HG02943 (cell line): Measurements from ENCODE around the gene LRRC37A2.
"Not testable (repeated sequence)": the region's sequence is repeated elsewhere in the genome, so short reads cannot be mapped to it uniquely, and the experiment has no call there.

Experiments
- ATAC-seq: cut with Tn5 transposase; IDR thresholded peaks from one replicate; pipeline ENCODE4 v1.9.1; 2021; ENCODE audit warnings: mild to moderate bottlenecking, low read depth, moderate library complexity; ENCODE audit not compliant: unreplicated experiment

Gene LRRC37A2

DNA sequence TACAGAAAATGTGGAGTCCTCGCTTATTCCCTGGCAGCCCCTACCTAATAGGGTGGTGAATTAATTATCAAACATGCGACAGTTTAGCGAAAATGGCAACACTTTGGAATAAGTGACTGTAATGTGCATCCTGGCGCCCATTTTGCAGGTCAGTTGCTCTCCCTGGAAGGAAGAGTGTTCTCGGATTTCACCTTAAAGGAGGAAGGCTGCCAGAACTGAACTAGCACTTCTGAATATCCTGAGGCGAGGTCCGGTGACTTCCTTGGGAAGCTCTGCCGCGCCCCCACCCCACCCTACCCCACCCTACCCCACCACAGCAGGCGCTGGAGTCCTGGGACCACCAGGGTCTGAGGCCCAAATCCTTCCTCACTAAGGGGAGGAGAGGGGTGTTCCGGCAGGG, at the start of gene LRRC37A2:
LRRC37A2 (plus strand) TSS at position 301 of the 400 bp plus-strand sequence. CDS start 245 bp downstream, outside the sequence.
- ATAC-seq, result not testable (repeated sequence)

GRCh38 chr17:46467618-46468017, 44.6 kb upstream of the LRRC37A2 start:
- ATAC-seq, result not testable (repeated sequence)

DNA sequence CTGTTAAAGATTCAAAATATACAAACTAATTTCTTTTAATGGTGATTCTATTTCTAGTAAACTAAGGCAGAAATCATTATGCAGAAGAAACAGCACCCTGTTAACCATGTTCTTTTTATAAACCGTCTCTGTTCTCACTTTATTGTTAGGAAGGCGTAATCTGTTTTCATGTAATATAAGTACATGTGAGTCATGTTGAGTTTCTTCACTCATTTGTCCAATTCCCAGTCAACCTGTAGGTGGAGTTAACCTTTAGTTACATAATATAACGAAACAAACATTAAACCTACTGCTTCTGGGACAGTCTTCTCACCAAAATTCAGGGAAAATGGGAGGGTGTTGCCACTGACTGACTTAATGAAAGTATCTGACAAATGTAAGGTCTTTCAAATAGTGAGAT, 37.8 kb upstream of the LRRC37A2 start:
- ATAC-seq, result not testable (repeated sequence)

GRCh38 chr17:46475583-46475982, 36.7 kb upstream of the LRRC37A2 start:
- not testable (repeated sequence) for ATAC-seq

DNA sequence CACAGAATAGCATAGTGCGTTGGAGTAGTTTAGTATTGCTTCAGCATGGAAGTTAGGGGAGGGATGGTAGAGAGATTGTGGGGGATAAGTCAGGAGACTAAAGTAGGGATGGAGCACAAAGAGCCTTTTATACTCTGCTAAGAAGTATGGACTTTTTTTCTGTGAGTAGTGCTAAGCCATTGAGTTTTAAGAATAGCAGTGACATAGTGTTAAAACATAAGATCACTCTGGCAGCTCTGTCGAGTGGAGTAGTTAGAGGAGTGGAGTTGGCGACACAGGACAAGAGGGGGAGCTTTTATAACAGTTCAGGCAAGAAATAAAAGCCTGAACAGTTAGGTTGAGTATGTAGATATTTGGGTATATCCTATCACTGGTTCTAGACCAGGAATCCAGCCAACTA, 33.4 kb upstream of the LRRC37A2 start:
- not testable (repeated sequence) for ATAC-seq

DNA sequence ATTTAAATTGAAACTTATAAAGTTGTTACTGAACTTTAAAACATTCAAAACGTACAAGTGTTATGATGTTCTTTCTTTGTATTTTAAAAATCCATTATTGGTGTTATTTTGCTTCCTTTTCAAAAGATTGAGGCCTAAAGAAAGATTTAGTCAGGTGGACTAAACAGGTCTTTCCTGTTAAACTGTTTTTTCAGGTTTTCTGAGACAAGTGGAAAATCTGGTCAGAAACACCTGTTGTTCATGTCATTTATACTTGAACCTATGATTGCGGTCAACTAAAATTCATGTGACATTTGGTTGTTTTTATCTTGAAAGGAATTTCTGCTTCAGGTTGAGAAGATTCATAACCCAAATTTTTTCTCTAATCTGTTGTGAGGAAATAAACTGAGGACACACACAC, 31.0 kb upstream of the LRRC37A2 start:
- ATAC-seq, result not testable (repeated sequence)

DNA sequence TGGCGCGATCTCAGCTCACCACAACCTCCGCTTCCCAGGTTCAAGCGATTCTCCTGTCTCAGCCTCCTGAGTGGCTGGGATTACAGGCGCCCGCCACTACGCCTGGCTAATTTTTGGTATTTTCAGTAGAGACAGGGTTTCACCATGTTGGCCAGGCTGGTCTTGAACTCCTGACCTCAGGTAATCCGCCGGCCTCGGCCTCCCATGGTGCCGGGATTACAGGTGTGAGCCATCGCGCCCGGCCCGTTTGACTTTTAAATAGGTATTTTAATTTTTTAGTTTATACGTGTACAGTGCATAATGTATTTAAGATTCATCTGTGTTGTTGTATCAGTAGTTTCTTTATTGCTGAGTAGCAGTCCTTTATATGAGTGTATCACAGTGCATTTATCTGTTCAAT, 20.2 kb upstream of the LRRC37A2 start:
- ATAC-seq, result not testable (repeated sequence)

GRCh38 chr17:46499437-46500139, 12.7 kb upstream of the LRRC37A2 start:
- not testable (repeated sequence) for ATAC-seq

DNA sequence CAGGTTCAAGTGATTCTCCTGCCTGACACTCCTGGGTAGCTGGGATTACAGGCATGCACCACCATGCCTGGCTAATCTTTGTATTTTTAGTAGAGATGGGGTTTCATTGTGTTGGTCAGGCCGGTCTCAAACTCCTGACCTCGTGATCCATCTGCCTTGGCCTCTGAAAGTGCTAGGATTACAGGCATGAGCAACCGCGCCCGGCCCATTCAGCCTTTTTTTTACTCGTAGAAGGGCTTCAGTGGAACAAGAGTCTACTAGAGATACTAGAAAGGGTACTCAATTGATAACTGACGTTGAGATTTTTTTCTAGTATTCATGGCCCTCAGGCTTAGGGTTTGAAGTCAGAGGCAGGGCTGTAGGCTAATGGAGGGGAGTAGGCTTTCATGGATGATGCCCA, 6.4 kb upstream of the LRRC37A2 start:
- ATAC-seq, result not testable (repeated sequence)

GRCh38 chr17:46534716-46535115, 22.4 kb downstream of the LRRC37A2 start:
- not testable (repeated sequence) for ATAC-seq

DNA sequence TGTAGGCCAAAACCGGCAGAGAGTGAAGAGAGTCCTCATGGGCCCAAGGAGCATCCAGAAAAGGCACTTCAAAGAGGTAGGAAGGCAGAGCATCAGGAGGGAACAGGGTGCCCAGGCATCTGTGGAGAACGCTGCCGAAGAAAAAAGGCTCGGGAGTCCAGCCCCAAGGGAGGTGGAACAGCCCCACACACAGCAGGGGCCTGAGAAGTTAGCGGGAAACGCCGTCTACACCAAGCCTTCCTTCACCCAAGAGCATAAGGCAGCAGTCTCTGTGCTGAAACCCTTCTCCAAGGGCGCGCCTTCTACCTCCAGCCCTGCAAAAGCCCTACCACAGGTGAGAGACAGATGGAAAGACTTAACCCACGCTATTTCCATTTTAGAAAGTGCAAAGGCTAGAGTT, 36.3 kb downstream of the LRRC37A2 start:
- ATAC-seq, result not testable (repeated sequence)

GRCh38 chr17:46559155-46559554, 46.9 kb downstream of the LRRC37A2 start:
- ATAC-seq, result not testable (repeated sequence)

GRCh38 chr17:46560048-46560447, 47.8 kb downstream of the LRRC37A2 start:
- not testable (repeated sequence) for ATAC-seq

DNA sequence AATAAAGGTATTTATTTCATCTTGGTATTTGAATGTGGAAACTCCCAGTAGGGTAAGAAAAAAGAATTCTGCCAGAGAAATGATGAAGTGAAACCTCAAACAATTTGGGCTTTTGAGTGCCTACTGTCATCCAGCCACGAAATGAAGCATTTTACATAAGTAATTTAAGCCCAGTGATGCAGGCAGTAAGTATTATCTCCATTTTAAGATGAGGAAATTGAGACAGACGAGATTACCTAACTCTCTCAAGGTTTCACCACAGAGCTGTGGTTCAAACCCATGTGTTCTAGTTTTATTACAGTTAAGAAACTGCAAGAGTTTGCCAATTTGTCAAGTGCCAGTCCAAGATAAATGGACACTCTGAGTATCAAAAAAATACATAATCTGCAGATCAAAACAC, 54.0 kb downstream of the LRRC37A2 start:
- ATAC-seq, result not testable (repeated sequence)

GRCh38 chr17:46566980-46567379, 54.7 kb downstream of the LRRC37A2 start:
- not testable (repeated sequence) for ATAC-seq

DNA sequence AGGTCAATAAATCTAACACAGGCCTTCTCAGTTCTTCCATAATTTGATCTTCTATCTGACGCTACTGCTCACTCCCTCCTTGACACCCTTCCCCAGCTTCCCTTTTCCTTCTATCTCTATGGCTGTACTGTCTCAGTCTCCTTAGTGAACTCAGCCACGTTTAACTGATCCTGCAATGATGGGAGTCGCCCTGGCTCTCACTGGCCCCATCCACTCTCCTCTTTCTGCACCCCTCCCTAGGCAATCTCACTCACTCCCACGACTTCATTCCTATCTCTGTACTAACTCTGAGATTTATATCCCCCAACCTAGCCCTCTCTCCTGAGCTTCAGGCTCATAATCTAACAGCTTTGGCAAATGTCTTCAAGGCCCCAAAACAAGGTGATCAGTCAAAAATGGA, 59.5 kb downstream of the LRRC37A2 start:
- not testable (repeated sequence) for ATAC-seq

DNA sequence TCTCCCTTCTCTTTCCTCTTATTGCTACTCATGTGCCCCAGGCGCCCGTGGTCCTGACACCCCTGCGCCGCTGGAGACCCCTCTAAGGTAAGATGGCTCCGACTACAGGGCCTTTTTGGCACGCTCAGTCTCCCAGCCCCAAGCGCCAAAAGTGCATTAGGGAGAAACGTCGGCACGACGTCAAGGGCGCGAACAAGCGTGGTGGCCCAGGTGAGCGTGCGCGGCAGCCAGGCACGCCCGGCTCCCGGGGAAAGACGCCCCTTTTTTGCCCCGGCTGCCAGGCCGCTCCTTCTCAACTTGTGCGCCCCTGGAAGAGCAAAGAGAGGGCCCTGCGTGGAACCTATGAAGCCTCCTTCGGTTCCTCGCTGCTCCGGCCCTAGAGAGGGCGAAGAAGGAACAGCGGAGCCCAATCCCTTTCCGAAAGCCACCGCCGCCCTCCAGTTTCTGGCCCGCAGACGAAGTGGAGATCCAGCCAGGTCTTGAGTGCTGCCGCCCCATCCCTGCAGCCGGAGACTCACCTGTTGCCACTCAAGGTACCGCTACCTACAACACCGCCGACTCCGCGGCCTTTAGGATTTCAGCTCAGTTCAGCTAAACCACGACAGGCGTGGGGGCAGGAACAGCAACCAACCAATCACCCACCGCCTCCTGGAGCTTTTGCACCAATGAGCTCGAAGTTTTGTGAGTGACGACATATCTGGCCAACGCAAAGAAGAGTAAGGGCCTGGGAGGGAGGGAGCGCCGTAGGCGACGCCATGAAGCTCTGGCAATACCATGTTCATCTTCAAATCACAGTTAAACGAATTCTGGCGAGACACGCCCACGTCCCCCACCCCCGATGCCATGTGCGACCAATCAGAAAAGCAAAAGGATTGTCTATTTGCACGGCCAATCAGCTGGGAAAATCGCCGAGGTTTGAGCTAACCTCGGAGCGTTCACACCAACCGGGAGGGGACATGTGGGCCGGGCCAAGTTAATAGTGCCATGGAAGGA, 67.1 kb downstream of the LRRC37A2 start, which contains the start of gene ARL17A:
ARL17A (minus strand) TSS at position 609 of the 993 bp plus-strand sequence. CDS start 3,369 bp downstream, outside the sequence.
- peak; percentile 83 for ATAC-seq

GRCh38 chr17:46580082-46580481, 67.8 kb downstream of the LRRC37A2 start:
- not testable (repeated sequence) for ATAC-seq

- ATAC-seq, result not testable (repeated sequence)
Observed at GRCh38 chr17:46585444-46585843, 73.2 kb downstream of the LRRC37A2 start.

GRCh38 chr17:46590157-46591146, 78.2 kb downstream of the LRRC37A2 start, which contains the start of gene NSF:
TSS of gene NSF (plus strand) at chr17:46590669. CDS start at chr17:46590776, 107 bp downstream.
- ATAC-seq, result peak; percentile 65
